GM21528 (cell line): ENCODE data around the gene R3HDM4.

ENCODE experiments used
- ATAC-seq: cut with Tn5 transposase; IDR thresholded peaks from one replicate; pipeline ENCODE4 v1.9.1; 2021; ENCODE audit warnings: mild to moderate bottlenecking, moderate library complexity; ENCODE audit not compliant: unreplicated experiment, low FRiP score

R3HDM4 gene

GRCh38 chr19:917323-918151, 4.5 kb upstream of the R3HDM4 start, which contains the start of gene KISS1R:
Gene KISS1R, plus strand, starts transcription at chr19:917333. Its CDS starts 170 bp downstream, at chr19:917503.
- no peak for ATAC-seq

GRCh38 chr19:916645-917322, 3.8 kb upstream of the R3HDM4 start:
- no peak for ATAC-seq

DNA sequence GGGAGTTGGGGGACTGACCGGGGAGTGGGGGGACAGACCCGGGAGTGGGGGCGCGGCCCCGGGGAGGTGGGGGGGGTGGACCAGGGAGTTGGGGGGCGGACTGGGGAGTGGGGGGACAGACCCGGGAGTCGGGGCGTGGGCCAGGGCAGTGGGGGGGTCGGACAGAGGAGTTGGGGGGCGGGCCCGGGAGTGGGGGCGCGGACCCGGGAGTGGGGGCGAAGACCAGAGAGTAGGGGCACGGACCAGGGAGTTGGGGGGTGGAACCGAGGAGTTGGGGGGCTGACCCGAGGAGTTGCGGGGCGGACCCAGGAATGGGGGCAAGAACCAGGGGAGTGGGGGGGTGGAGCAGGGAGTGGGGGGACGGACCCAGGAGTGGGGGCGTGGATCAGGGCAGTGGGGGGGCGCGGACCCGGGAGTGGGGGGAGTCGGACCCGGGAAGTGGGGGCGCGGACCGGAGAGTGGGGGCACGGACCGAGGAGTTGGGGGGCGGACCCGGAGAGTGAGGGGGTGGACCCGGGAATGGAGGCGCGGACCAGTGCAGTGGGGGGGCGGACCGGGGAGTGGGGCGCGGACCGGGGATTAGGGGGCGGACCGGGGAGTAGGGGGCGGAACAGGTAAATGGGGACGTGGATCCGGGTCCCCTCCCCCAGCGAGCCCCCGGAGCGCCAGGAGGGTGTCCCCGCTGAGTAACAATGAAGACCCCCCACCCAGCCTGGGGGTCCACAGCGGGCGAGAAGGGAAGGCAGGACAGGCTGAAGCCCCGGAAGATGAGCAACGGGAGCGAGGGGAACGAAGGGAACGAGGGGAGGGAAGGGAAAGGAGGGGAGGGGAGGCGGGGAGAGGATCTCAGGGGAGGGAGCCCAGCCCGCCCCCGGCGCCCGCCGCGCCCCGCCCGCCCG, 589 bp downstream of the R3HDM4 start:
- ATAC-seq = no peak

DNA sequence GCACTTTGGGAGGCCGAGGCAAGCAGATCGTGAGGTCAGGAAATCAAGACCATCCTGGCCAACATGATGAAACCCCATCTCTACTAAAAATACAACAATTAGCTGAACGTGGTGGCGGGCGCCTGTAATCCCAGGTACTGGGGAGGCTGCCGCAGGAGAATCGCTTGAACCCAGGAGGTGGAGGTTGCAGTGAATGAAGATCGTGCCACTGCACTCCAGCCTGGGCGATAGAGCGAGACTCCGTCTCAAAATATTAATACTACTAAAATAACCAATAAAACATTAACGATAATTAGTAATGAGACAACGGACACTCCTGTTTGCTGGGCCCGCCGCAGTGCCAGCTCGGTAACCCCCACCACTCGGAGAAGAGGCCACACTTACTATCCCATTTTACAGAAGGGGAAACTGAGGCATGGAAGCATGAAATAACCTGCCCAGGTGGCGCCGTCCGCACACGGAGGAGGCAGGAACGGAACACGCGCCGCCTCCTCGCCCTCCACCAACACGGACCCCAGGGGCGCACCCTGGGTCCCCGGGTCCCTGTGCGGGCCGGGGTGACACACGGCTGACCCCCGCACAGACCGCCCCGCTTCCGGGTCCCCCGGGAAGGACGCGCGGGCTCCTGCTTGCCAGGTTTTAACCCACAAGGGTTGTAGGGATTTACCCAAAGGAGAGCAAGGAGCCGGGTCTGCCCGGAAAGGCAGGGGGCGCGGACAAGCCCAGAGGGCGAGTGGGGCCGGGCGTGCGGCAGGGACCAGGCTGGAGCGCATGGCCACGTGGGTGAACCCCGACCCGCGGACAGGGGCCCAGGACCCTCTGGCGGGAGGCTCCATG, 1.6 kb downstream of the R3HDM4 start:
- no peak for ATAC-seq

GRCh38 chr19:907183-907853, 5.7 kb downstream of the R3HDM4 start:
- no peak for ATAC-seq

GRCh38 chr19:906480-906879, 6.5 kb downstream of the R3HDM4 start:
- ATAC-seq = no peak

GRCh38 chr19:904545-904944, 8.5 kb downstream of the R3HDM4 start:
- no peak for ATAC-seq

GRCh38 chr19:903266-903797, 9.7 kb downstream of the R3HDM4 start:
- ATAC-seq = no peak

- no peak for ATAC-seq
Observed at GRCh38 chr19:902446-903226, 10.4 kb downstream of the R3HDM4 start.

- no peak for ATAC-seq
Observed at GRCh38 chr19:902093-902370, 11.0 kb downstream of the R3HDM4 start.

DNA sequence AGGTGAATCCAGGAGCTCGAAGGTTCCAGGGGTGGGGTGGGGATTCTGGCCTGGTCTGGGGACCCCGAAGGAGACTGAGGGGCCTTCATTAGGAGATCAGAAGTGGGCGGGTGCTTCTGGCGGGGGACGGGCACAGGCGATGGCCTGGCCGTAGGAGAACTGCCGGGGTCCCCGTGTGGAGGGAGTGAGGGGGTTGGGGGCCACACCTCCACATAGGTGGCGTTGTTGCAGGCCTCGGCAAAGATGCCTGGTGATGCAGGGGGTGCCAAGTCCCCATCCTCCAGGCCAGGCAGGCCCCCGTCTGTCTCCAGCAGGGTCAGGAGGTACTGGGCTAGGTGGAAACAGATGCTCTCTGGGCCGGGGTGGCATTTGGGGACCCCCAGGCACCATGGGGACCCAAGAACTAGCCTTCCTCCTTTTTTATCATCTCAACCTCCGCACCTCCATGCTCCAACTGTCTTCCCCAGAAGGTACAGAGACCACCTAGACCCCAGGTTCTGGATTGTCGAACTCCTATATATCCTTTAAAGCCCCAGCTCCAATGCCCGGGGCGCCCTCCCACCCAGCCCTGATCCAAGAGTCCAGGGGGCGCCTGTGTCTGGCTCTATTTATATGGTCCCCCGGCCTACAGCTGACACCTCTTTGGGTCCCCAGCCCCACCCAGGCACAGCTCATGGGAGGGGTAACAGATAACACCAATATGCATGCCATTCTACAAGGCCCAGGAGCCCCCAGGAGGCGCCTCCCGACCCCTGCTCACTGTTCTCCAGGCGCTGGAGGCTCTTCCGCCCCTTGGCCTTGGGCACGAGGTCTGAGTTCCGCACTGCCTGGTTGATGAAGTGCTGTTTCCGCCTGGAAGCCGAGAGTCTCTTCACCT, 11.6 kb downstream of the R3HDM4 start:
- ATAC-seq = no peak

- ATAC-seq = no peak
Observed at GRCh38 chr19:900302-901111, 12.5 kb downstream of the R3HDM4 start.

DNA sequence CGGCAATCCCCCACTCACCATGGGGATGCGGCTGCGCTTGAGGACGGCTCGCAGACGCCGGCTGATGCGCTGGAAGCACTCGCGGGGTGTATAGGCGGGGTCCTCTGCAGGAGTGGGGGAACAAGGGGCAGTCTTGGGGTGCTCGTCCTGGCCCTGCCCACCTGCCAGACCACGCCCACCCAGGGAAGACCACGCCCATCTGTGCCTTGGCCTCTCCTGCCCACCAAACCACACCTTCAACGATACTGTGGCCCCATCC, 13.0 kb downstream of the R3HDM4 start:
- no peak for ATAC-seq

DNA sequence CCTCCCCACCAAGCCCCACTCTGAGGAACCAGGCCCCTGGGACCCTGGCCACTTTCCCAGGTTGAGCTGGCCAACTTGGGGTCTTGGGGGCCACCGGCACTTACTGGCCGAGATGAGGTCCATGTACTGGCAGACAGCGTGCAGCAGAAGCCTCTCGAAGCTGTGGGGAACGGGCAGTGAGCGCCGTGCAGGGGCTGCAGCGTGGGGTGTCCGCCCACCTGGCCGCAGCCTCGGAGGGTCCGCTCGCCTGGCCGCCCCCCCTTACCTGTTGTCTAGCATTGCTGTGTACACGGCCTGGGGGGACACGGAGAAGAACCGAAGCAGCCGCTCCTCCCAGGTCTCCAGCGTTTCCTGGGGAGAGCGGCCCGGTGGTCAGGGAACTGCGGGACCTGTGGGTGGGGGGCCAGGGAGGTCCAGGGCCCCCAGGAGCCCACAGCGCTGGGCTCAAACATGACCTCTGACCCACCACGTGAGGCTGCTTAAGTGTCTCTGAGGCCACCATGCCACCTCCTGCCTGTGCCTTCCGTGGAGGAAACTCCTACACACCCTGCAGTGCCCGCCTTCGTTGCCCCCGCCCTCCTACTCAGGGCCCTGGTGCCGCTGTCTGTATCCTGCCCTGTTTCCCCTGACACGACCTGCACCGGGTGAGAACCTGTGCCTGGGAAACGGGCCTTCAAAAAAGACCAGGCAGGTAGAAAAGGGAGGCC, 13.5 kb downstream of the R3HDM4 start:
- ATAC-seq = no peak

GRCh38 chr19:898663-899062, 14.4 kb downstream of the R3HDM4 start:
- no peak for ATAC-seq

DNA sequence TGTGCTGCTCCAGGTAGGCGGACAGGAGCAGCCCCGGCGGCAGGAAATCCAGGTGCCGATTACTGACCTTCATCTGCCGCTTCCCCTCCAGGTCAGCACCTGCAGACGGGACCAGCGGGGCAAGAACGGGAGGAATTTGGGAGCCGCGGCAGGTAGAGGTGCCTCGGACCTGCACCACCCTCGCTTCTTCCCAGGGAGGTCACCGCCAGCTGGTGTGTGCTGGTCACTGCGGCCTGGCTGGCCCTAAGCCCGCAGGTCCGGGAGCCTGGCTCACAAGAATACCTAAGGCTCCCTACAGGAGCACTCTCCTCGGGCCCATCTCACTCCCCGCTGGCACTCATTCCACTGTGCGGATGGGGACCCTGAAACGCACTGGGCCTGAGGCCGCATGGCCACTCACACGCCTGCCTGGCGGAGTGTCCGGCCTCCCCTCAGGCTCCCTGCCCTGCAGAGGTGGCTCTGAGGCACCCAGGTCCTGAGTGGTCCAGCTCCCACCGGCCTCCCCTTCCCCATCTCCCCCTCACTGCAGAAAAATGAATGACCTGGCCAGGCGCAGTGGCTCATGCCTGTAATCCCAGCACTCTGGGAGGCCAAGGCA, 15.5 kb downstream of the R3HDM4 start:
- ATAC-seq = no peak
